ENCODE results near the gene CACNA1C.
A peak's percentile ranks its signal among the peaks of the same experiment; 100 is the strongest.

CACNA1C gene

DNA sequence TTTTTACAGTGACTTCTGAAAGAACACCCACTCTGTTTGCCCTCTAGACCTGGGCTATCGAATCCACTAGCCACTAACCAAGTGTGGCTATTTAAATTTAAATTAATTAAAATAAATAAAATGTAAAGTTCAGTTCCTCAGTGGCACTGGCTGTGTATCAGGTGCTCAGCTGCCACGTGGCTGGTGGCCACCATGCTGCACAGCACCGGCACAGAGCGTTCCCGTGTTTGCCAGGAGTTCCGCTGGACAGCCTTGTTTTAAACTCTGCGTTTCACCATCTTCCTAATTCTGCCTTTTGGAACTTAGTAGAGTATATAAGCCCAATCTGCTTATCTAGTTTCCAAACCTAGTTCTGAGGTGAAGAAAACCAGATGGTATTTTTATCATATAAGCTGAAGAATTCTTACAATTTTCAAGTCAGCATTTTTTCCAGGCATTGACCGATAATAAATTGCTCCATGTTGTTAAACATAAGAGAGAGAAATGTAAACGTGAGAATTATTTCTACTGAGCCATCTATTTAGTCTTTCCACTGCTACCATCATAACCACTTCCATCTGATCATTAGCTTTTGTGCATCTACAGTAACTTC, 339.0 kb downstream of the CACNA1C start:
- no peak for DNase-seq (ENCODE audit: insufficient read length, low spot score)
- TF ChIP-seq, protein P1, sequence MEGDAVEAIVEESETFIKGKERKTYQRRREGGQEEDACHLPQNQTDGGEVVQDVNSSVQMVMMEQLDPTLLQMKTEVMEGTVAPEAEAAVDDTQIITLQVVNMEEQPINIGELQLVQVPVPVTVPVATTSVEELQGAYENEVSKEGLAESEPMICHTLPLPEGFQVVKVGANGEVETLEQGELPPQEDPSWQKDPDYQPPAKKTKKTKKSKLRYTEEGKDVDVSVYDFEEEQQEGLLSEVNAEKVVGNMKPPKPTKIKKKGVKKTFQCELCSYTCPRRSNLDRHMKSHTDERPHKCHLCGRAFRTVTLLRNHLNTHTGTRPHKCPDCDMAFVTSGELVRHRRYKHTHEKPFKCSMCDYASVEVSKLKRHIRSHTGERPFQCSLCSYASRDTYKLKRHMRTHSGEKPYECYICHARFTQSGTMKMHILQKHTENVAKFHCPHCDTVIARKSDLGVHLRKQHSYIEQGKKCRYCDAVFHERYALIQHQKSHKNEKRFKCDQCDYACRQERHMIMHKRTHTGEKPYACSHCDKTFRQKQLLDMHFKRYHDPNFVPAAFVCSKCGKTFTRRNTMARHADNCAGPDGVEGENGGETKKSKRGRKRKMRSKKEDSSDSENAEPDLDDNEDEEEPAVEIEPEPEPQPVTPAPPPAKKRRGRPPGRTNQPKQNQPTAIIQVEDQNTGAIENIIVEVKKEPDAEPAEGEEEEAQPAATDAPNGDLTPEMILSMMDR (IDR thresholded peaks at IDR 0.05; ENCODE audit: insufficient read depth, missing control alignments), result no peak
- FAIRE-seq, result no peak

- FAIRE-seq, result no peak
- DNase-seq (ENCODE audit: insufficient read length, low spot score), result no peak
- TF ChIP-seq, protein P1 (IDR thresholded peaks at IDR 0.05; ENCODE audit: insufficient read depth, missing control alignments), result no peak
Observed at GRCh38 chr12:2393016-2393415, 340.2 kb downstream of the CACNA1C start.

GRCh38 chr12:2393996-2394395, 341.2 kb downstream of the CACNA1C start:
- FAIRE-seq (no peak), DNase-seq (ENCODE audit: insufficient read length, low spot score) (no peak)
- TF ChIP-seq, protein P1 (IDR thresholded peaks at IDR 0.05; ENCODE audit: insufficient read depth, missing control alignments), result no peak

GRCh38 chr12:2395354-2395977, 342.7 kb downstream of the CACNA1C start:
- DNase-seq (ENCODE audit: insufficient read length, low spot score), result no peak
- no peak for FAIRE-seq
- TF ChIP-seq, protein P1 (IDR thresholded peaks at IDR 0.05; ENCODE audit: insufficient read depth, missing control alignments), result peak; percentile 73

DNA sequence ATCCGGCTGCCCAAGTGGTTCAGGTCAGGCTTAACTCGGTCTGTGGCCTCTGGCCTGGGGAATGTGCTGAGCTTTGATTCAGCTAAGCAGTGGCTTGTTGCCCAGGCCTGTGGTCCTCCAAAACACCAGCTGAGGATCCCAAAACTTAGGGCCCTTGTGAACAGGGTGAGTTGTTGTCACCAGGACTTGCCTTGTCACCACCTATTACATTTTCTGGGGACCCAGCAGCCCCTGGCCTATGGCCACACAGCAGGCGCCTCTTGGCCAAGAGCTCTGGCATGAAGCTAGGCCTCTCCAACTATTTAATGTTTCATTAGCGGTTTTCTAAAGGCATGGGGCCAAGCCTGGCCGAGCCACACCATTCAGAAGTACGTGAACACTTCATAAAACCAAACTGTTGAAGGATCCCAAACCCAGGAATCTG, 343.7 kb downstream of the CACNA1C start:
- TF ChIP-seq, protein P1 (IDR thresholded peaks at IDR 0.05; ENCODE audit: insufficient read depth, missing control alignments), result no peak
- no peak for FAIRE-seq
- no peak for DNase-seq (ENCODE audit: insufficient read length, low spot score)

DNA sequence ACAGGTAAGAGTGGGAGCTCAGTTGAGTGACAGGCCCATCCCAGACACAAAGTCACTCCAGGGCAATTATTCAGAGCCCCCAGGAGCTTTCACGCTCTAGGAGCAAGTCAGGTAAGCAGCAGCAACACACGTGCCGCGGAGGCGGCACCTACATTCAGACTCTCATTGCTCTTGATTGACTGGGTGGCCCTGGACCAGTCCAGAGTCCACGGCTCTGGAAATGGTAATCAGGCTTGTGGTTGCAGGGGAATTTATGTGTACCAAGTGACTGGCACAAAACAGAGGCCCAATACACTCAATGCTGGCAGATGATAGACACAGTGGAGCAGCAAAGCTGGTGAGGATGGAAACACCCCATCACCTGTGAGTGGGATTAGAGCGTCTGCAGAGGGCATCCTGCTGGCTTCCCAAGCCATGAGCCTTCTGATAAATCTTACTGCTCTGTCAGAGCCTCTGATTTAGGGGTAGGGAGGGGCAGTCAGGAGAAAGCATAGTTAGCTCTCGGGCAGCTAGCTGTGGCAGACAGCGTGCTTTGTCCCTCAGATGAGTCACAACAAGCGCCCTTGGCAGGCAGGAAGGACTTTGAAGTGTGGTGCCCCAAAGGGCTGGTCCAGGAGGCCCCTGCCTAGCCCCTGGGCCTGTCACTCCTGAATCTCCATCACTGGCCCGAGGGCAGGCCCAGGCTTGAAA, 344.7 kb downstream of the CACNA1C start:
- FAIRE-seq (no peak), DNase-seq (ENCODE audit: insufficient read length, low spot score) (no peak)
- TF ChIP-seq, protein P1 (IDR thresholded peaks at IDR 0.05; ENCODE audit: insufficient read depth, missing control alignments), result no peak

- no peak for DNase-seq (ENCODE audit: insufficient read length, low spot score)
- TF ChIP-seq, protein P1 (IDR thresholded peaks at IDR 0.05; ENCODE audit: insufficient read depth, missing control alignments), result no peak
- no peak for FAIRE-seq
Observed at GRCh38 chr12:2401040-2401439, 348.3 kb downstream of the CACNA1C start.

Data from D721Med (cell line).